ENCODE data around the gene PTEN. TPM values are rescaled to one million over a fixed set of nuclear protein-coding genes. Genes with fewer than 3 reads are reported as not detected.
"Not testable (repeated sequence)": the region's sequence is repeated elsewhere in the genome, so short reads cannot be mapped to it uniquely, and the experiment has no call there.

Gene PTEN
- total and polyA plus RNA-seq, 4 donors = 29.4 to 334 (median 64.1) TPM

DNA sequence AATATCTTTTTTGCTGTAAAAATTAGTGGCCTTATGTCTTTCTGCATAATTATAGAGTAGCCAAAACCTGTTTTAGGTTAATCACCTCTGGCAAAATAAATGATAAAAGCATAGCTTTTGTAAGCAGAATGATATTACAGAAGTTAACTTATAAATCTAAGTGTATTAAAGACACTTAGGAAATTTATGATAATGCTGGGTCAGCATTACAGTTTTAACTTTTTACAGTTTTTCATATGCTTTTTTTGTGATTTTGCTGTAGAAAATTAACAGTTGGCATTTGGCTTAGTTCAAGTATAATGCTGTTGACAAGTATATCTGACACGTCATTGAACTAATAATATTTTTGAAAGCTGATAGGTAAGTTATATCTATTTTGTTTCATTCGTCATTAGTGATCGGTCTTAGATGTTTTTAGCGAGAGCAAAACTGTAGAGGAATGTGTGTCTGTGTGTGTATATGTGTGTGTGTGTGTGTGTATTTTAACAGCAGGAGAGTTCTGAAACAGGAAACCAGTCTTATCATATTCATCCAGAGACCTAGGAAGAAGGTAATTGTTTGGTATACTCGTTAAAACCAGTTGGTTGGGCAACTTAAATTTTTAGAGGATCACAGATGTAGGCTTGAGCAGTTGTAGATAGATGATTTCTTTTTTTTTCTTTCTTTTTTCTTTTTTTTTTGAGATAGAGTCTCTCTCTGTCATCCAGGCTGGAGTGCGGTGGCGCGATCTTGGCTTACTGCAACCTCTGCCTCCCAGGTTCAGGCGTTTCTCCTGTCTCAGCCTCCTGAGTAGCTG lies 15.4 kb downstream of the PTEN start:
- TF ChIP-seq, protein P1, sequence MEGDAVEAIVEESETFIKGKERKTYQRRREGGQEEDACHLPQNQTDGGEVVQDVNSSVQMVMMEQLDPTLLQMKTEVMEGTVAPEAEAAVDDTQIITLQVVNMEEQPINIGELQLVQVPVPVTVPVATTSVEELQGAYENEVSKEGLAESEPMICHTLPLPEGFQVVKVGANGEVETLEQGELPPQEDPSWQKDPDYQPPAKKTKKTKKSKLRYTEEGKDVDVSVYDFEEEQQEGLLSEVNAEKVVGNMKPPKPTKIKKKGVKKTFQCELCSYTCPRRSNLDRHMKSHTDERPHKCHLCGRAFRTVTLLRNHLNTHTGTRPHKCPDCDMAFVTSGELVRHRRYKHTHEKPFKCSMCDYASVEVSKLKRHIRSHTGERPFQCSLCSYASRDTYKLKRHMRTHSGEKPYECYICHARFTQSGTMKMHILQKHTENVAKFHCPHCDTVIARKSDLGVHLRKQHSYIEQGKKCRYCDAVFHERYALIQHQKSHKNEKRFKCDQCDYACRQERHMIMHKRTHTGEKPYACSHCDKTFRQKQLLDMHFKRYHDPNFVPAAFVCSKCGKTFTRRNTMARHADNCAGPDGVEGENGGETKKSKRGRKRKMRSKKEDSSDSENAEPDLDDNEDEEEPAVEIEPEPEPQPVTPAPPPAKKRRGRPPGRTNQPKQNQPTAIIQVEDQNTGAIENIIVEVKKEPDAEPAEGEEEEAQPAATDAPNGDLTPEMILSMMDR (IDR thresholded peaks at IDR 0.05; ENCODE audit: control extremely low read depth, extremely low read depth) = no peak
- Histone ChIP-seq H3K9me3 (ENCODE audit: control insufficient read depth in 4 of 4, insufficient read depth in 3 of 4, low read length in 3 of 4) (no peaks in the 10 kb centered on the region), H3K4me3 (no peak overlapping the region), H3K4me1 (ENCODE audit: control insufficient read depth in 5 of 5, insufficient read depth in 5 of 5, low read length in 5 of 5) (peaks cover 0 to 21% (median 3%) of the 10 kb centered on the region in 5 donors), H3K27ac (ENCODE audit: low read depth in 1 of 2, low read length in 1 of 2) (no peak overlapping the region), H3K9ac (ENCODE audit: insufficient read depth in 1 of 2, low read length in 2 of 2) (no peak overlapping the region), H3K27me3 (ENCODE audit: control insufficient read depth in 3 of 3, insufficient read depth in 3 of 3, low read length in 2 of 3) (no peaks in the 10 kb centered on the region), H3K36me3 (ENCODE audit: control insufficient read depth in 4 of 4, insufficient read depth in 4 of 4, low read length in 4 of 4) (peaks cover 0 to 7% (median 3%) of the 10 kb centered on the region in 4 donors)
- DNase-seq (no peak), ATAC-seq (ENCODE audit: insufficient read depth, low FRiP score) (no peak)
- 27 to 61% methylated on average over 9 of the region's 9 CpGs for WGBS, 2 donors

DNA sequence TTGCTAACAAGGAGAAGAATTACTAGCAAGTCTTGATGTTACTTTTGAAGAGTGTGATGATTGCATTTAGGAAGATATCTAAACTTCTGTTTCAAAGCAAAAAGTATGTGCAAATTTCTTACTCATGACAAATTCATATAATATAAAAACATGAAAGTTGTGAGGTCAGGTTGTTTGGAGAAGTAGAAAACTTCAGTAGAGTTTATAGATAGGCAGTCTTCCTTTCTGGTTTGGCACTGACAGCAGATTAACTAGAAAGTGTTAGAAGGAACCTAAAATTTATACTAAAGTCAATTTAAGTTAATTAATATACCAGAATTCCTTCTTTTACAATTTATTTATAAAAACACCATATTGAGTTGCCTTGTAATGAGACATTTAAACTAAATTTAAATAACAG lies 16.9 kb downstream of the PTEN start:
- no peaks in the 10 kb centered on the region for H3K9me3 ChIP-seq (ENCODE audit: control insufficient read depth in 4 of 4, insufficient read depth in 3 of 4, low read length in 3 of 4)
- H3K9ac ChIP-seq (ENCODE audit: insufficient read depth in 1 of 2, low read length in 2 of 2) = no peak overlapping the region
- TF ChIP-seq, protein P1 (IDR thresholded peaks at IDR 0.05; ENCODE audit: control extremely low read depth, extremely low read depth) = no peak
- no peak overlapping the region for H3K27ac ChIP-seq (ENCODE audit: low read depth in 1 of 2, low read length in 1 of 2)
- peaks cover 2 to 7% (median 4%) of the 10 kb centered on the region in 4 donors for H3K36me3 ChIP-seq (ENCODE audit: control insufficient read depth in 4 of 4, insufficient read depth in 4 of 4, low read length in 4 of 4)
- peaks cover 0 to 7% (median 3%) of the 10 kb centered on the region in 5 donors for H3K4me1 ChIP-seq (ENCODE audit: control insufficient read depth in 5 of 5, insufficient read depth in 5 of 5, low read length in 5 of 5)
- H3K4me3 ChIP-seq = no peak overlapping the region
- ATAC-seq (ENCODE audit: insufficient read depth, low FRiP score) (no peak), DNase-seq (no peak)
- no peaks in the 10 kb centered on the region for H3K27me3 ChIP-seq (ENCODE audit: control insufficient read depth in 3 of 3, insufficient read depth in 3 of 3, low read length in 2 of 3)

DNA sequence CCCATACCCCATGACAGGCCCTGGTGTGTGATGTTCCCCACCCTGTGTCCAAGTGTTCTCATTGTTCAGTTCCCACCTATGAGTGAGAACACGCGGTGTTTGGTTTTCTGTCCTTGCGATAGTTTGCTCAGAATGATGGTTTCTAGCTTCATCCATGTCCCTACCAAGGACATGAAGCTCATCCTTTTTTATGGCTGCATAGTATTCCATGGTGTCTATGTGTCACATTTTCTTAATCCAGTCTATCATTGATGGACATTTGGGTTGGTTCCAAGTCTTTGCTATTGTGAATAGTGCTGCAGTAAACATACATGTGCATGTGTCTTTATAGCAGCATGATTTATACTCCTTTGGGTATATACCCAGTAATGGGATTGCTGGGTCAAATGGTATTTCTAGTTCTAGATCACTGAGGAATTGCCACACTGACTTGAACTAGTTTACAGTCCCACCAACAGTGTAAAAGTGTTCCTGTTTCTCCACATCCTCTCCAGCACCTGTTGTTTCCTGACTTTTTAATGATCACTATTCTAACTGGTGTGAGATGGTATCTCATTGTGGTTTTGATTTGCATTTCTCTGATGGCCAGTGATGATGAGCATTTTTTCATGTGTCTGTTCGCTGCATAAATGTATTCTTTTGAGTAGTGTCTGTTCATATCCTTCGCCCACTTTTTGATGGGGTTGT lies 18.1 kb downstream of the PTEN start:
- H3K27ac ChIP-seq (ENCODE audit: low read depth in 1 of 2, low read length in 1 of 2); H3K9ac ChIP-seq (ENCODE audit: insufficient read depth in 1 of 2, low read length in 2 of 2); H3K4me1 ChIP-seq (ENCODE audit: control insufficient read depth in 5 of 5, insufficient read depth in 5 of 5, low read length in 5 of 5); DNase-seq; H3K4me3 ChIP-seq; H3K27me3 ChIP-seq (ENCODE audit: control insufficient read depth in 3 of 3, insufficient read depth in 3 of 3, low read length in 2 of 3); H3K9me3 ChIP-seq (ENCODE audit: control insufficient read depth in 4 of 4, insufficient read depth in 3 of 4, low read length in 3 of 4); ATAC-seq (ENCODE audit: insufficient read depth, low FRiP score): not testable (repeated sequence)
- H3K36me3 ChIP-seq (ENCODE audit: control insufficient read depth in 4 of 4, insufficient read depth in 4 of 4, low read length in 4 of 4) = peaks cover 2 to 15% (median 9%) of the 10 kb centered on the region in 4 donors
- 96 to 98% methylated on average over 5 of the region's 5 CpGs for WGBS, 2 donors

GRCh38 chr10:87882555-87883294 lies 19.3 kb downstream of the PTEN start:
- Histone ChIP-seq H3K27me3 (ENCODE audit: control insufficient read depth in 3 of 3, insufficient read depth in 3 of 3, low read length in 2 of 3) (no peaks in the 10 kb centered on the region), H3K27ac (ENCODE audit: low read depth in 1 of 2, low read length in 1 of 2) (no peak overlapping the region), H3K9me3 (ENCODE audit: control insufficient read depth in 4 of 4, insufficient read depth in 3 of 4, low read length in 3 of 4) (peaks cover 0 to 3% (median 0%) of the 10 kb centered on the region in 4 donors), H3K36me3 (ENCODE audit: control insufficient read depth in 4 of 4, insufficient read depth in 4 of 4, low read length in 4 of 4) (peaks cover 7 to 25% (median 15%) of the 10 kb centered on the region in 4 donors), H3K9ac (ENCODE audit: insufficient read depth in 1 of 2, low read length in 2 of 2) (no peak overlapping the region), H3K4me1 (ENCODE audit: control insufficient read depth in 5 of 5, insufficient read depth in 5 of 5, low read length in 5 of 5) (peaks cover 0 to 5% (median 0%) of the 10 kb centered on the region in 5 donors), H3K4me3 (no peak overlapping the region)
- ATAC-seq (ENCODE audit: insufficient read depth, low FRiP score) = no peak
- no peak for DNase-seq
- 82 to 96% methylated on average over 2 of the region's 2 CpGs for WGBS, 2 donors
- TF ChIP-seq, protein P1 (IDR thresholded peaks at IDR 0.05; ENCODE audit: control extremely low read depth, extremely low read depth) = no peak

Measured in lung (tissue), 12 donors.